GM10248 (cell line): ENCODE measurements around the gene FHOD3.

Source experiments
- CTCF ChIA-PET: fragments of 300-600 bp; sonication (Branson Sonifier 250); formaldehyde crosslinking; extraction: SDS; loops from one replicate; lab custom pipeline; 2021; ENCODE audit warnings: antibody characterized with exemption; lab: Yijun Ruan, JAX
- POLR2A ChIA-PET: fragments of 350-650 bp; sonication (Branson Sonifier 250); formaldehyde crosslinking; extraction: SDS; loops from one replicate; lab custom pipeline; 2020; ENCODE audit warnings: antibody characterized with exemption; lab: Yijun Ruan, JAX
- DNase-seq: peaks from one replicate; pipeline ENCODE4 v3.0.0; 2012; ENCODE audit errors: extremely low spot score
- CTCF ChIP-seq: IDR thresholded peaks from 2 replicates; pipeline ENCODE4 v1.5.1; 2012; ENCODE audit warnings: mild to moderate bottlenecking, low read depth; ENCODE audit errors: extremely low read depth, missing control alignments, control extremely low read depth

Gene FHOD3

GRCh38 chr18:36412778-36413177 lies 115.3 kb downstream of the FHOD3 start:
- ChIA-PET POLR2A (no interaction called here), CTCF (interaction anchor here (0.6 to 3.3 kb wide), 8 partner anchors 9 to 395 kb away, joined by 3 to 21 read pairs (median 3); no protein-coding TSS in a partner anchor)
- DNase-seq, result no peak
- TF ChIP-seq CTCF, result peak; percentile 11

- POLR2A ChIA-PET, result no interaction called here
- CTCF ChIA-PET, result no interaction called here
- TF ChIP-seq CTCF, result no peak
- no peak for DNase-seq
Measured at GRCh38 chr18:36415171-36415570, 117.7 kb downstream of the FHOD3 start.

- ChIA-PET POLR2A (no interaction called here), CTCF (no interaction called here)
- DNase-seq, result no peak
- no peak for TF ChIP-seq CTCF
Measured at GRCh38 chr18:36415625-36416024, 118.1 kb downstream of the FHOD3 start.

GRCh38 chr18:36419188-36419899 lies 121.8 kb downstream of the FHOD3 start:
- POLR2A ChIA-PET, result no interaction called here

GRCh38 chr18:36419900-36420531 lies 122.5 kb downstream of the FHOD3 start:
- ChIA-PET CTCF (interaction anchor here (0.8 to 4.1 kb wide), 6 partner anchors 8 to 82 kb away, joined by 3 to 21 read pairs (median 6); no protein-coding TSS in a partner anchor), POLR2A (no interaction called here)
- DNase-seq, result no peak
- no peak for TF ChIP-seq CTCF

More at GRCh38 chr18:36419188-36419899, 121.8 kb downstream of the FHOD3 start:
- CTCF ChIA-PET, result interaction anchor here (0.8 to 3.7 kb wide), 5 partner anchors 12 to 81 kb away, joined by 3 to 17 read pairs (median 3); no protein-coding TSS in a partner anchor
- TF ChIP-seq CTCF, result no peak
- DNase-seq, result no peak

- no peak for TF ChIP-seq CTCF
- ChIA-PET CTCF (interaction anchor here (1.2 to 4.1 kb wide), 4 partner anchors 9 to 19 kb away, joined by 3 to 21 read pairs (median 12); no protein-coding TSS in a partner anchor), POLR2A (no interaction called here)
- no peak for DNase-seq
Measured at GRCh38 chr18:36420826-36421225, 123.3 kb downstream of the FHOD3 start.
